ENCODE results near the gene C1orf115.
A peak's percentile ranks its signal among the peaks of the same experiment; 100 is the strongest.
"Not testable (repeated sequence)": the region's sequence is repeated elsewhere in the genome, so short reads cannot be mapped to it uniquely, and the experiment has no call there.

The C1orf115 gene

GRCh38 chr1:220677251-220677650, 12.9 kb upstream of the C1orf115 start:
- Histone ChIP-seq H3K4me2 (ENCODE audit: low read length) (no peak overlapping the region), H2AFZ (no peak overlapping the region), H3K4me1 (no peaks in the 10 kb centered on the region), H3K79me2 (no peaks in the 10 kb centered on the region), H3K27ac (no peak overlapping the region), H3K4me3 (ENCODE audit: low read depth, low read length) (no peak overlapping the region), H3K9ac (no peak overlapping the region), H3K9me3 (ENCODE audit: control insufficient read depth, low read length) (no peaks in the 10 kb centered on the region), H3K36me3 (ENCODE audit: control insufficient read depth, insufficient read depth, low read length) (no peaks in the 10 kb centered on the region), H3K27me3 (ENCODE audit: control insufficient read depth, insufficient read depth, low read length) (no peaks in the 10 kb centered on the region)
- TF ChIP-seq CTCF (IDR thresholded peaks at IDR 0.05) = no peak

DNA sequence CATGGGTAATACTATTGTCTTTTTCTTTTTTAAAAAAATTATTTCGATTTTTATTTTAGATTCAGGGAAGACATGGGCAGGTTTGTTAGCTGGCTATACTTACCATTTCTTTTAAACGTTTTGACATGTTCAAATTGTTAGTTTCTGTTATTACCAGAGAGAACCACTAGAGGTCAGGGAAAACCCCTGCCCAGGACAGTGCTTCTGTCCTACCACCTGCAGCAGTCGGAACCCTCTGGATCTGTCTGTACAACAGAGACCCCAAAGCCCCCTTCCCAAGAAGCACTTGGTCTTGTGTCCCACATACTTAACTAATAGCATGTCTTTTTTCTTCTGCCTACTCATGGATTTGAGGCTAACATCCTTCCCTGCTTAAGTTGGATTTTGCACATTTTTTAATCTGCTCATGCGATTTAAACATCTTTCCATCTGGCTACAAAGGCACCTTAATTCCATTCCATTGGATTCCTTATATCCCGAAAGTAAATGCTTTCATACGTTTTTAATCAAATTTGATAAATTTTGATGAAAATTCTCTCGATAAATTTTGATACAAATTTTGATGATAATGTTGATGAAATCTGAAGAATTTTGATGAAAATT, 10.0 kb upstream of the C1orf115 start:
- H3K9ac ChIP-seq = no peak overlapping the region
- H3K4me3 ChIP-seq (ENCODE audit: low read depth, low read length) = no peak overlapping the region
- H3K79me2 ChIP-seq = no peaks in the 10 kb centered on the region
- no peak overlapping the region for H3K27ac ChIP-seq
- no peak overlapping the region for H2AFZ ChIP-seq
- H3K4me1 ChIP-seq = no peaks in the 10 kb centered on the region
- no peaks in the 10 kb centered on the region for H3K36me3 ChIP-seq (ENCODE audit: control insufficient read depth, insufficient read depth, low read length)
- H3K9me3 ChIP-seq (ENCODE audit: control insufficient read depth, low read length) = no peaks in the 10 kb centered on the region
- TF ChIP-seq CTCF (IDR thresholded peaks at IDR 0.05) = peak; percentile 72
- H3K27me3 ChIP-seq (ENCODE audit: control insufficient read depth, insufficient read depth, low read length) = no peaks in the 10 kb centered on the region
- H3K4me2 ChIP-seq (ENCODE audit: low read length) = no peak overlapping the region

GRCh38 chr1:220681220-220681880, 8.8 kb upstream of the C1orf115 start:
- TF ChIP-seq CTCF (IDR thresholded peaks at IDR 0.05) = no peak
- no peak overlapping the region for H3K4me3 ChIP-seq (ENCODE audit: low read depth, low read length)
- H3K4me2 ChIP-seq (ENCODE audit: low read length) = no peak overlapping the region
- no peaks in the 10 kb centered on the region for H3K4me1 ChIP-seq
- H3K9ac ChIP-seq = no peak overlapping the region
- no peaks in the 10 kb centered on the region for H3K79me2 ChIP-seq
- H3K27ac ChIP-seq = no peak overlapping the region
- H3K9me3 ChIP-seq (ENCODE audit: control insufficient read depth, low read length) = no peaks in the 10 kb centered on the region
- no peaks in the 10 kb centered on the region for H3K36me3 ChIP-seq (ENCODE audit: control insufficient read depth, insufficient read depth, low read length)
- peak overlapping the region; percentile 11 for H2AFZ ChIP-seq
- no peaks in the 10 kb centered on the region for H3K27me3 ChIP-seq (ENCODE audit: control insufficient read depth, insufficient read depth, low read length)

GRCh38 chr1:220682901-220683576, 7.1 kb upstream of the C1orf115 start:
- Histone ChIP-seq H3K36me3 (ENCODE audit: control insufficient read depth, insufficient read depth, low read length) (no peaks in the 10 kb centered on the region), H3K9me3 (ENCODE audit: control insufficient read depth, low read length) (no peaks in the 10 kb centered on the region), H3K79me2 (no peaks in the 10 kb centered on the region), H3K4me2 (ENCODE audit: low read length) (no peak overlapping the region), H3K27me3 (ENCODE audit: control insufficient read depth, insufficient read depth, low read length) (no peaks in the 10 kb centered on the region), H3K27ac (no peak overlapping the region), H3K9ac (no peak overlapping the region), H3K4me3 (ENCODE audit: low read depth, low read length) (no peak overlapping the region), H3K4me1 (no peaks in the 10 kb centered on the region), H2AFZ (no peak overlapping the region)
- TF ChIP-seq CTCF (IDR thresholded peaks at IDR 0.05) = no peak

DNA sequence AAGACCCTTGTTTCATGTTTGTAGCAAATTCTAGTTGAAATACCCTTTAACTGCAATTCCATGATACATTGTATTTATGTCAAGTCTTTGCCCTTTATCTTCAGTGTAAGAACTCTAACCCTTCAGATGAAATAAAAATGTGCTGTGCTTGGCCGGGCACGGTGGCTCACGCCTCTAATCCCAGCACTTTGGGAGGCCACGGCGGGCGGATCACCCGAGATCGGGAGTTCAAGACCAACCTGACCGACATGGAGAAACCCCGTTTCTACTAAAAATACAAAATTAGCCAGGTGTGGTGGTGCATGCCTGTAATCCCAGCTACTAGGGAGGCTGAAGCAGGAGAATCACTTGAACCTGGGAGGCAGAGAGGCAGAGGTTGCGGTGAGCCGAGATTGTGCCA, 6.4 kb upstream of the C1orf115 start:
- not testable (repeated sequence) for H3K27ac ChIP-seq; H3K27me3 ChIP-seq (ENCODE audit: control insufficient read depth, insufficient read depth, low read length); H3K79me2 ChIP-seq; H3K9me3 ChIP-seq (ENCODE audit: control insufficient read depth, low read length); H3K4me3 ChIP-seq (ENCODE audit: low read depth, low read length); H3K4me1 ChIP-seq; H3K4me2 ChIP-seq (ENCODE audit: low read length); H3K36me3 ChIP-seq (ENCODE audit: control insufficient read depth, insufficient read depth, low read length); H3K9ac ChIP-seq; H2AFZ ChIP-seq

Data from parathyroid adenoma (tissue), 2 donors.